DND-41 (cell line): ENCODE measurements around the gene HTD2.

Source experiments
- ATAC-seq: fragments of 200-7000 bp; cut with Tn5 transposase; 3 replicates; pipeline ENCODE4 v1.9.1; 2021; ENCODE audit warnings: low read depth; ENCODE audit not compliant: insufficient read depth
- DNase-seq: peaks from one replicate; pipeline ENCODE4 v3.0.0-alpha.2; 2020
- H2AFZ ChIP-seq: 2 replicates; pipeline ENCODE4 v1.6.0; 2012; ENCODE audit warnings: low read depth, low read length
- H3K27ac ChIP-seq: 2 replicates; pipeline ENCODE4 v1.5.1; 2012; ENCODE audit warnings: low read length, inconsistent platforms
- H3K27me3 ChIP-seq: fragments of 200-600 bp; sonication (generic); 2 replicates; pipeline ENCODE4 v1.6.0; 2012; ENCODE audit warnings: low read length, mild to moderate bottlenecking, inconsistent platforms; ENCODE audit not compliant: insufficient read depth, poor library complexity
- H3K36me3 ChIP-seq: 2 replicates; pipeline ENCODE4 v1.5.1; 2012; ENCODE audit warnings: low read length, inconsistent platforms; ENCODE audit not compliant: insufficient read depth
- H3K4me1 ChIP-seq: 2 replicates; pipeline ENCODE4 v1.5.1; 2012; ENCODE audit warnings: mild to moderate bottlenecking, low read length; ENCODE audit not compliant: insufficient read depth
- H3K4me2 ChIP-seq: 2 replicates; pipeline ENCODE4 v1.6.0; 2012; ENCODE audit warnings: mild to moderate bottlenecking, moderate library complexity, low read length, inconsistent platforms; ENCODE audit not compliant: insufficient read depth
- H3K4me3 ChIP-seq, 2 experiments: fragments of 200-600 bp in 1 of 2; shearing (Covaris generic) in 1 of 2; 2 replicates each; pipeline ENCODE4 v1.5.1; 2012 to 2016; ENCODE audit warnings: inconsistent platforms in 2 of 2, low read length in 2 of 2, mild to moderate bottlenecking in 2 of 2, low read depth in 1 of 2, moderate library complexity in 1 of 2
- H3K79me2 ChIP-seq: 2 replicates; pipeline ENCODE4 v1.6.0; 2012; ENCODE audit warnings: low read length, inconsistent platforms; ENCODE audit not compliant: insufficient read depth
- H3K9ac ChIP-seq: 2 replicates; pipeline ENCODE4 v1.6.0; 2012; ENCODE audit warnings: low read depth, mild to moderate bottlenecking, inconsistent platforms, low read length, moderate library complexity
- H3K9me3 ChIP-seq: 2 replicates; pipeline ENCODE4 v1.5.1; 2012; ENCODE audit warnings: low read length, moderate library complexity, mild to moderate bottlenecking, inconsistent platforms; ENCODE audit not compliant: insufficient read depth, severe bottlenecking
- H4K20me1 ChIP-seq: 2 replicates; pipeline ENCODE4 v1.6.0; 2012; ENCODE audit warnings: low read length; ENCODE audit not compliant: insufficient read depth
- CTCF ChIP-seq: IDR thresholded peaks from 2 replicates; pipeline ENCODE4 v1.5.1; 2012; ENCODE audit warnings: borderline replicate concordance, low read length, moderate library complexity, mild to moderate bottlenecking; ENCODE audit not compliant: poor library complexity, severe bottlenecking; ENCODE audit errors: extremely low read depth
- EZH2 ChIP-seq: IDR thresholded peaks from 3 replicates; pipeline ENCODE4 v1.6.1; 2012; ENCODE audit warnings: borderline replicate concordance, low read depth, mild to moderate bottlenecking, moderate library complexity, low read length, inconsistent platforms; ENCODE audit not compliant: severe bottlenecking

The HTD2 gene

GRCh38 chr3:58334506-58334884 lies 28.2 kb downstream of the HTD2 start:
- H2AFZ ChIP-seq = no peak overlapping the region

DNA sequence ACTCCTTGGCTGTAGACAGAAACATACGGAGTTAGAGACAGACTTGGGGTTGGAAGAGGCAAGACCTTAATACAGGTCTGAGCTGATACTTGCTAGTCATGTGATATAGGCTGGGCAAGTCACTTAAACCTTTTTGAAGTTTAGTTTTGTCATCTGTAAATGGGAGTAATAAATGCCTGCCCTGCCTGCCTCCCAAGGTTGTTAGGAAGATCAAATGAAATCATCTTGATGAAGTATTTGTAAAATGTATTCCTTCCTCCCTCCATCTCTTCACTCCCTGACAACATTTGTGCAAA lies 29.3 kb downstream of the HTD2 start:
- H3K9ac ChIP-seq = peak overlapping the region; percentile 74
- H3K4me2 ChIP-seq = peak overlapping the region; percentile 79
- TF ChIP-seq EZH2 = no peak
- TF ChIP-seq CTCF = no peak
- peak overlapping the region in 1 of 2 experiments; percentile 94; a peak in 2 of 4 replicates for H3K4me3 ChIP-seq
- DNase-seq (no peak), ATAC-seq (peak; percentile 18; the same call in 2 of the 3 replicates)
- peaks cover 77% of the 10 kb centered on the region for H3K79me2 ChIP-seq
- H2AFZ ChIP-seq = no peak overlapping the region
- peaks cover 32% of the 10 kb centered on the region for H3K36me3 ChIP-seq
- H3K9me3 ChIP-seq = no peaks in the 10 kb centered on the region
- no peaks in the 10 kb centered on the region; the same call in 1 of the 2 replicates for H4K20me1 ChIP-seq
- no peaks in the 10 kb centered on the region for H3K27me3 ChIP-seq
- H3K27ac ChIP-seq = peak overlapping the region; percentile 80
- H3K4me1 ChIP-seq = peaks cover 53% of the 10 kb centered on the region

More at GRCh38 chr3:58334506-58334884, 28.2 kb downstream of the HTD2 start:
- Histone ChIP-seq H3K27me3 (no peaks in the 10 kb centered on the region), H4K20me1 (no peaks in the 10 kb centered on the region; the same call in 1 of the 2 replicates), H3K27ac (peak overlapping the region; percentile 80), H3K9me3 (no peaks in the 10 kb centered on the region), H3K4me2 (peak overlapping the region; percentile 79), H3K79me2 (peaks cover 67% of the 10 kb centered on the region), H3K9ac (peak overlapping the region; percentile 74), H3K4me3 (peak overlapping the region; percentile 88 to 94), H3K4me1 (peaks cover 53% of the 10 kb centered on the region), H3K36me3 (peaks cover 25% of the 10 kb centered on the region)
- TF ChIP-seq CTCF = no peak
- TF ChIP-seq EZH2 = no peak
- DNase-seq (no peak), ATAC-seq (no peak)

DNA sequence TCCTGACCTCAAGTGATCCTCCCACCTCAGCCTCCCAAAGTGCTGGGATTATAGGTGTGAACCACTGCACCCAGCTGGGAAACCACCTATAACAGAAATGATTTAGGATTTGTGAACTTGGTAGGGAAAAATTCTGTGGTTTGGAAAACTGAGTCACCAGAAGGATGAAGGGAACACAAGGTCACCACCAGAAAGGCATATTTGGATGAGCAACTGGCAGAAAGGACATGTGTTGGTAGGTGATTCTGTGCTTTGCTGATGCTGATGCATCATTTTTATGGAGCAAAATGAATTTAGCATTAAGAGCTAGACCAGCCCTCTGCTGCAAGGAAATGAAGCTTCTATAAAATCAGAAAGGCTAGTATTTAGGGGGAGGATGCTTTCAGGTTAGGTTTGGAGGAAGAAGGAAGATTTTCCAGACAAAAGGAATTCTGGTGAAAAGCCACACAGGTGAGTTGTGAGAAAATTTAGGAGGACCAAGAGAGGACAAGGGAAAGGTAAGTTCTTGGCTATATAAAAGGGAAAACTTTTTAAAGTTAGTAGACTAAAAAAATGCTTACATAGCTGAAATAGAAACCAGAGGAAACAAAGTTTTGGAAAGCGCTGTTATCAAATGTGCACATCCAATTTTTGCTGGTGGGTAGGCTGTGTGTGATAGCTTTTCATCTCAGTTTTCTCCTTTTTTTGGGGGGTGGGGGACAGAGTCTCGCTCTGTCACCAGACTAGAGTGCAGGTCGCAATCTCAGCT lies 30.0 kb downstream of the HTD2 start:
- H3K27ac ChIP-seq = peak overlapping the region; percentile 58
- no peak for DNase-seq

More for the DNA sequence above, 30.0 kb downstream of the HTD2 start:
- no peak for ATAC-seq
- Histone ChIP-seq H2AFZ (no peak overlapping the region), H3K27me3 (no peaks in the 10 kb centered on the region), H3K79me2 (peaks cover 84% of the 10 kb centered on the region), H3K9me3 (no peaks in the 10 kb centered on the region), H3K4me2 (peak overlapping the region; percentile 29; the same call in 1 of the 2 replicates), H3K36me3 (peaks cover 39% of the 10 kb centered on the region), H3K9ac (0 out of 2 replicates have a peak overlapping the region, but pooled peaks have one; percentile 4), H3K4me1 (peaks cover 53% of the 10 kb centered on the region), H3K4me3 (no peak overlapping the region), H4K20me1 (peaks cover 1% of the 10 kb centered on the region; the same call in 1 of the 2 replicates)
- TF ChIP-seq EZH2 (no peak), CTCF (no peak)
